MCF 10A (cell line): ENCODE data around the gene METTL16. TPM values are rescaled to one million over a fixed set of nuclear protein-coding genes. Genes with fewer than 3 reads are reported as not detected.

Experiments
- BruUV-seq: library from RNA; stranded (reverse); fragments of 400-500 nt; replicated peaks from 2 replicates; lab custom pipeline; 2021; lab: Mats Ljungman, UMichigan
- CTCF ChIA-PET: fragments of 300-600 bp; sonication (Branson Sonifier 250); formaldehyde crosslinking; extraction: SDS; loops from one replicate; lab custom pipeline; 2021; ENCODE audit warnings: antibody characterized with exemption, inconsistent platforms; lab: Yijun Ruan, JAX
- POLR2A ChIA-PET: fragments of 300-600, 350-650 bp; sonication (Branson Sonifier 250); formaldehyde crosslinking; extraction: SDS; loops from one replicate; lab custom pipeline; 2020; ENCODE audit warnings: antibody characterized with exemption, inconsistent platforms; lab: Yijun Ruan, JAX
- DNase-seq: peaks from one replicate; pipeline ENCODE4 v3.0.0-alpha.2; 2018; ENCODE audit not compliant: unreplicated experiment
- H3K27ac Mint-ChIP-seq: one replicate; pipeline ENCODE4 v1.8.0; 2022; ENCODE audit warnings: mild to moderate bottlenecking, low read depth, mixed read lengths; ENCODE audit not compliant: unreplicated experiment
- H3K27me3 Mint-ChIP-seq: one replicate; pipeline ENCODE4 v1.8.0; 2022; ENCODE audit warnings: mixed read lengths; ENCODE audit not compliant: insufficient read depth, unreplicated experiment
- H3K36me3 Mint-ChIP-seq: one replicate; pipeline ENCODE4 v1.8.0; 2022; ENCODE audit warnings: mild to moderate bottlenecking, moderate library complexity, mixed read lengths; ENCODE audit not compliant: insufficient read depth, unreplicated experiment
- H3K4me1 Mint-ChIP-seq: one replicate; pipeline ENCODE4 v1.8.0; 2022; ENCODE audit warnings: mixed read lengths; ENCODE audit not compliant: insufficient read depth, unreplicated experiment
- H3K4me3 Mint-ChIP-seq: one replicate; pipeline ENCODE4 v1.8.0; 2022; ENCODE audit warnings: mild to moderate bottlenecking, moderate library complexity, mixed read lengths; ENCODE audit not compliant: unreplicated experiment
- H3K9me3 Mint-ChIP-seq: one replicate; pipeline ENCODE4 v1.8.0; 2022; ENCODE audit warnings: mixed read lengths; ENCODE audit not compliant: unreplicated experiment
- CTCF ChIP-seq: fragments of 200-600 bp; IDR thresholded peaks from one replicate; pipeline ENCODE4 v1.8.0; 2022; ENCODE audit warnings: antibody characterized with exemption, mild to moderate bottlenecking; ENCODE audit not compliant: unreplicated experiment
- intact Hi-C: fragments of 100-400 bp; cut with micrococcal nuclease; formaldehyde crosslinking; loops from 2 replicates; pipeline ENCODE4 v1.14.1; 2022
- total RNA-seq: library from RNA; stranded (reverse); gene quantifications from 2 replicates; pipeline ENCODE4 v1.2.3, GENCODE V29; 2022

The METTL16 gene
- total RNA-seq, 1 experiment from 2014 or later, result 41.4 TPM

GRCh38 chr17:2380226-2380922, 131.3 kb downstream of the METTL16 start:
- Mint-ChIP-seq H3K4me3 (no peak overlapping the region), H3K9me3 (no peaks in the 10 kb centered on the region), H3K4me1 (no peaks in the 10 kb centered on the region), H3K27ac (no peak overlapping the region), H3K27me3 (no peaks in the 10 kb centered on the region), H3K36me3 (peaks cover 80% of the 10 kb centered on the region)
- BruUV-seq, result no TSS peak
- intact Hi-C loops, result no loop called here
- ChIA-PET POLR2A (interaction anchor here (0.6 to 4.5 kb wide), 3 partner anchors 33 to 413 kb away, joined by 3 to 61 read pairs (median 5); no protein-coding TSS in a partner anchor), CTCF (interaction anchor here (0.7 to 13.6 kb wide), 4 partner anchors 11 to 52 kb away, joined by 5 to 309 read pairs (median 35); no protein-coding TSS in a partner anchor)
- no peak for DNase-seq
- TF ChIP-seq CTCF, result no peak

GRCh38 chr17:2379489-2380225, 132.0 kb downstream of the METTL16 start:
- intact Hi-C loops, result no loop called here
- Mint-ChIP-seq H3K4me1 (peaks cover 5% of the 10 kb centered on the region), H3K36me3 (peaks cover 73% of the 10 kb centered on the region), H3K4me3 (no peak overlapping the region), H3K27ac (no peak overlapping the region), H3K27me3 (no peaks in the 10 kb centered on the region), H3K9me3 (no peaks in the 10 kb centered on the region)
- ChIA-PET POLR2A (interaction anchor here (0.6 to 4.5 kb wide), 4 partner anchors 25 to 414 kb away, joined by 3 to 61 read pairs (median 4); no protein-coding TSS in a partner anchor), CTCF (interaction anchor here (3.9 to 13.6 kb wide), 2 partner anchors 11 to 33 kb away, joined by 43 to 309 read pairs; no protein-coding TSS in a partner anchor)
- no peak for TF ChIP-seq CTCF
- no TSS peak for BruUV-seq
- no peak for DNase-seq

GRCh38 chr17:2378905-2379304, 132.8 kb downstream of the METTL16 start:
- H3K9me3 Mint-ChIP-seq, result no peaks in the 10 kb centered on the region
- no peak overlapping the region for H3K4me3 Mint-ChIP-seq
- no peaks in the 10 kb centered on the region for H3K27me3 Mint-ChIP-seq
- H3K27ac Mint-ChIP-seq, result no peak overlapping the region
- ChIA-PET POLR2A (interaction anchor here (0.6 kb wide), 2 partner anchors 26 to 198 kb away, joined by 3 read pairs; no protein-coding TSS in a partner anchor), CTCF (interaction anchor here (13.6 kb wide), 1 partner anchor 34 kb away, joined by 309 read pairs; no protein-coding TSS in a partner anchor)
- peaks cover 6% of the 10 kb centered on the region for H3K4me1 Mint-ChIP-seq
- no peak for TF ChIP-seq CTCF
- peaks cover 70% of the 10 kb centered on the region for H3K36me3 Mint-ChIP-seq
- BruUV-seq, result no TSS peak
- intact Hi-C loops, result no loop called here
- DNase-seq, result no peak

GRCh38 chr17:2377659-2378058, 134.0 kb downstream of the METTL16 start:
- ChIA-PET POLR2A (no interaction called here), CTCF (interaction anchor here (13.6 kb wide), 1 partner anchor 35 kb away, joined by 309 read pairs; no protein-coding TSS in a partner anchor)
- H3K27ac Mint-ChIP-seq, result no peak overlapping the region
- peaks cover 63% of the 10 kb centered on the region for H3K36me3 Mint-ChIP-seq
- BruUV-seq, result no TSS peak
- H3K4me1 Mint-ChIP-seq, result peaks cover 6% of the 10 kb centered on the region
- H3K9me3 Mint-ChIP-seq, result no peaks in the 10 kb centered on the region
- no peak overlapping the region for H3K4me3 Mint-ChIP-seq
- no peak for TF ChIP-seq CTCF
- DNase-seq, result no peak
- intact Hi-C loops, result no loop called here
- H3K27me3 Mint-ChIP-seq, result no peaks in the 10 kb centered on the region
